Uterus (tissue), 4 donors: Measurements from ENCODE around the gene SNURF. TPM values are rescaled to one million over a fixed set of nuclear protein-coding genes. Genes with fewer than 3 reads are reported as not detected.
A peak's percentile ranks its signal among the peaks of the same experiment; 100 is the strongest.
"Not testable (repeated sequence)": the region's sequence is repeated elsewhere in the genome, so short reads cannot be mapped to it uniquely, and the experiment has no call there.

Source experiments
- DNase-seq, 2 donors: peaks; one replicate each; pipeline ENCODE4 v3.0.0-alpha.2; 2019 to 2020
- H3K27ac ChIP-seq, 2 donors: fragments of 200-600 bp; sonication (generic); 1 replicate in 1 of 2; 2 replicates in 1 of 2; pipeline ENCODE4 v1.5.1; 2016 to 2018
- H3K27me3 ChIP-seq, 2 donors: fragments of 200-600 bp; sonication (generic); one replicate each; pipeline ENCODE4 v1.5.1; 2018 to 2019; ENCODE audit warnings: control low read depth in 1 of 2
- H3K36me3 ChIP-seq, 2 donors: fragments of 200-600 bp; sonication (generic); one replicate each; pipeline ENCODE4 v1.5.1; 2019; ENCODE audit warnings: control low read depth in 1 of 2
- H3K4me1 ChIP-seq, 2 donors: fragments of 200-600 bp; sonication (generic); one replicate each; pipeline ENCODE4 v1.5.1; 2018 to 2019; ENCODE audit warnings: control low read depth in 1 of 2
- H3K4me3 ChIP-seq, 2 donors: fragments of 200-600 bp; sonication (generic); 1 replicate in 1 of 2; 2 replicates in 1 of 2; pipeline ENCODE4 v1.5.1; 2018 to 2019; ENCODE audit warnings: mild to moderate bottlenecking in 1 of 2
- H3K9me3 ChIP-seq, 2 donors: fragments of 200-600 bp; sonication (generic); one replicate each; pipeline ENCODE4 v1.5.1; 2019; ENCODE audit warnings: control low read depth in 1 of 2
- CTCF ChIP-seq, 4 experiments: fragments of 200-600 bp in 2 of 4; fragments of 450-650 bp in 2 of 4; sonication (generic) in 2 of 4; IDR thresholded peaks; one replicate each; pipeline ENCODE4 v1.5.1; 2016 to 2019; ENCODE audit warnings: antibody characterized with exemption in 4 of 4, mild to moderate bottlenecking in 2 of 4, moderate library complexity in 1 of 4
- POLR2A ChIP-seq, 2 donors: fragments of 450-650 bp; IDR thresholded peaks; one replicate each; pipeline ENCODE4 v1.6.1; 2016; ENCODE audit warnings: antibody characterized with exemption in 2 of 2, mild to moderate bottlenecking in 1 of 2, moderate library complexity in 1 of 2
- intact Hi-C: fragments of 100-400 bp; cut with DNase I; formaldehyde crosslinking; loops from one replicate; pipeline ENCODE4 v1.15.1; 2023; ENCODE audit warnings: low total_unique reads
- total RNA-seq, 4 donors: library from RNA; depleted of rRNA in 3 of 4; stranded (reverse); fragments of >200 nt in 3 of 4; gene quantifications; one replicate each; pipeline versions ENCODE4 v1.1.0 to v1.2.4, GENCODE V29; 2014 to 2023
- donor health status: DM: yes; HTN: yes; CAD: no.

Gene SNURF
- total RNA-seq: 10 to 100 TPM in 3 of 4 donors, 1 to 10 TPM in 1; 1.5 to 23.2 (median 22.0) TPM

GRCh38 chr15:24954783-24955530 lies at the start of gene SNURF, which contains the start of gene SNRPN:
Gene SNURF, plus strand, starts transcription at chr15:24954987. Its CDS starts 62 bp downstream, at chr15:24955049.
Gene SNRPN, plus strand, starts transcription at chr15:24954987. Its CDS starts 19,467 bp downstream, at chr15:24974454.
- Histone ChIP-seq H3K4me3 (peak within 1 kb of the TSS; percentile 60 to 75), H3K27ac (peak within 1 kb of the TSS; percentile 84 to 95), H3K27me3 (no peaks in the 10 kb centered on the region), H3K4me1 (no peaks in the 10 kb centered on the region), H3K9me3 (no peaks in the 10 kb centered on the region), H3K36me3 (no peaks in the 10 kb centered on the region)
- intact Hi-C loops: no loop called here
- peak; percentile 64 to 69 for DNase-seq
- no peak for TF ChIP-seq CTCF (IDR thresholded peaks at IDR 0.05)
- TF ChIP-seq POLR2A (IDR thresholded peaks at IDR 0.05): peak; percentile 48 to 65

GRCh38 chr15:24916305-24917009 lies 38.3 kb upstream of the SNURF start:
- no peaks in the 10 kb centered on the region for H3K27me3 ChIP-seq
- H3K36me3 ChIP-seq: no peaks in the 10 kb centered on the region
- H3K4me3 ChIP-seq: no peak overlapping the region
- H3K27ac ChIP-seq: no peak overlapping the region
- no peaks in the 10 kb centered on the region for H3K4me1 ChIP-seq
- no peak for TF ChIP-seq CTCF (IDR thresholded peaks at IDR 0.05)
- TF ChIP-seq POLR2A (IDR thresholded peaks at IDR 0.05): no peak
- intact Hi-C loops: no loop called here
- DNase-seq: no peak
- H3K9me3 ChIP-seq: no peaks in the 10 kb centered on the region

- no peak overlapping the region for H3K27ac ChIP-seq
- intact Hi-C loops: no loop called here
These were observed 37.4 kb upstream of the SNURF start for GRCh38 chr15:24917431-24917830.

GRCh38 chr15:24919446-24919845 lies 35.3 kb upstream of the SNURF start:
- no peaks in the 10 kb centered on the region for H3K4me1 ChIP-seq
- intact Hi-C loops: no loop called here
- no peak overlapping the region for H3K27ac ChIP-seq
- H3K27me3 ChIP-seq: no peaks in the 10 kb centered on the region
- H3K36me3 ChIP-seq: no peaks in the 10 kb centered on the region
- TF ChIP-seq POLR2A (IDR thresholded peaks at IDR 0.05) (no peak), CTCF (IDR thresholded peaks at IDR 0.05) (no peak)
- H3K4me3 ChIP-seq: no peak overlapping the region
- no peaks in the 10 kb centered on the region for H3K9me3 ChIP-seq
- no peak for DNase-seq

More at GRCh38 chr15:24917431-24917830, 37.4 kb upstream of the SNURF start:
- Histone ChIP-seq H3K27me3 (no peaks in the 10 kb centered on the region), H3K9me3 (no peaks in the 10 kb centered on the region), H3K36me3 (no peaks in the 10 kb centered on the region), H3K4me3 (no peak overlapping the region), H3K4me1 (no peaks in the 10 kb centered on the region)
- no peak for DNase-seq
- TF ChIP-seq POLR2A (IDR thresholded peaks at IDR 0.05) (no peak), CTCF (IDR thresholded peaks at IDR 0.05) (no peak)

GRCh38 chr15:24922781-24923180 lies 32.0 kb upstream of the SNURF start:
- H3K4me1 ChIP-seq, H3K27me3 ChIP-seq, H3K27ac ChIP-seq, H3K9me3 ChIP-seq, intact Hi-C loops, H3K4me3 ChIP-seq, H3K36me3 ChIP-seq, DNase-seq: not testable (repeated sequence)
